ENCODE results near the gene DNAJC15.

DNAJC15 gene

DNA sequence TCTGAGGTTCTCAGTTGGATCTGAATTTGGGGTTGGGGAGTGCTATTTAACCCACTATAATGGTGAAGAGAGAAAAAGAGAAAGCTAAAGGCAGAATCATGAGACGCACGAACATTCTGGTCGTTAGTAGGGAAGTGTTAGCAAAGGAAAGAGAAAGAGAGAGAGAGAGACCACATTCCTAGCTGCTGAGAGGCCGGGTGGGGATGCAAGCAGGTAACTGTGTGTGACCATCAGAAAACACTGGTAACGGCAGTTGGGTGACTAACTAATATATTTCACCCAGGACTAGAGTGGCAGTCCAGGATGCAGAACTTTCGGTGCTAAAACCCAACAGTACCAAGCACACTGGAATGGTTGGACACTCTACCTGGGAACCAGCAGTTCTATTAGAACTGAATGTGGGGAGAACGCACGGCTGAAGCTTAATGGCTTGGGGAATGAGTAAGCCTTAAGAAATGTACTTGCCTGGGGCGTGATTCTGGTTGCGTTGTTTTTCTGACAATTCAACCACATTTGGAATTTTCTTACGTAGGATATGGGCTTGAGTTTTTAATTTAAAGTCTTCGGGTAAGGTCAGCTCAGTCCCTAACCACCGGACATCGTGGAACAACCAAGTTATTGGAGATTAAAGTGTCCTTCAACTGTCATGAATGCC, 130.2 kb downstream of the DNAJC15 start:
- CTCF ChIA-PET: interaction anchor here (0.6 kb wide), 1 partner anchor 123 kb away, joined by 3 read pairs; no protein-coding TSS in a partner anchor
- POLR2A ChIA-PET: no interaction called here

GRCh38 chr13:43154156-43154651, 130.8 kb downstream of the DNAJC15 start:
- CTCF ChIA-PET: interaction anchor here (0.6 to 0.7 kb wide), 2 partner anchors 122 to 283 kb away, joined by 3 read pairs; no protein-coding TSS in a partner anchor
- H3K4me1 ChIP-seq (ENCODE audit: control insufficient read depth, insufficient read depth, low read length): no peaks in the 10 kb centered on the region
- no peak overlapping the region for H3K4me3 ChIP-seq (ENCODE audit: low read depth, low read length)
- no peaks in the 10 kb centered on the region for H3K9me3 ChIP-seq (ENCODE audit: control insufficient read depth, insufficient read depth, low read depth, low read length)
- no peaks in the 10 kb centered on the region for H3K36me3 ChIP-seq (ENCODE audit: control insufficient read depth in 2 of 2, insufficient read depth in 1 of 2, low read length in 2 of 2)
- H3K27ac ChIP-seq (ENCODE audit: extremely low read depth, low read depth, low read length): no peak overlapping the region
- POLR2A ChIA-PET: no interaction called here
- TF ChIP-seq TSHZ1 (tag by site-specific recombination; IDR thresholded peaks at IDR 0.05; ENCODE audit: borderline replicate concordance) (no peak), ZNF214 (tag by site-specific recombination; IDR thresholded peaks at IDR 0.05; ENCODE audit: borderline replicate concordance) (no peak), ZFP69B (tag by site-specific recombination; IDR thresholded peaks at IDR 0.05) (no peak), ZNF704 (tag by site-specific recombination; IDR thresholded peaks at IDR 0.05) (no peak), RBAK (tag by site-specific recombination; IDR thresholded peaks at IDR 0.05) (no peak), ZNF776 (tag by site-specific recombination; IDR thresholded peaks at IDR 0.05; ENCODE audit: borderline replicate concordance) (no peak), ZBTB8A (tag by site-specific recombination; IDR thresholded peaks at IDR 0.05) (no peak), ZFP3 (tag by site-specific recombination; IDR thresholded peaks at IDR 0.05; ENCODE audit: low read depth) (no peak)

More for the DNA sequence above, 130.2 kb downstream of the DNAJC15 start:
- TF ChIP-seq HOXD13 (CRISPR knock-in tag; IDR thresholded peaks at IDR 0.05; ENCODE audit: borderline replicate concordance): no peak
- no peak for TF ChIP-seq ZNF16 (tag by site-specific recombination; IDR thresholded peaks at IDR 0.05; ENCODE audit: low read depth)
- TF ChIP-seq ZNF624 (tag by site-specific recombination; IDR thresholded peaks at IDR 0.05): no peak
- no peak for TF ChIP-seq ZBTB21 (tag by site-specific recombination; IDR thresholded peaks at IDR 0.05)
- TF ChIP-seq ZNF837 (tag by site-specific recombination; IDR thresholded peaks at IDR 0.05): no peak
- no peak for TF ChIP-seq ZNF514 (tag by site-specific recombination; IDR thresholded peaks at IDR 0.05)
- TF ChIP-seq ZNF394 (tag by site-specific recombination; IDR thresholded peaks at IDR 0.05; ENCODE audit: borderline replicate concordance): no peak
- TF ChIP-seq ZNF473 (tag by site-specific recombination; IDR thresholded peaks at IDR 0.05): no peak
- no peak for TF ChIP-seq PRDM4 (tag by site-specific recombination; IDR thresholded peaks at IDR 0.05)
- TF ChIP-seq ZNF701 (tag by site-specific recombination; IDR thresholded peaks at IDR 0.05): no peak
- no peak for TF ChIP-seq ZNF391 (tag by site-specific recombination; IDR thresholded peaks at IDR 0.05; ENCODE audit: borderline replicate concordance, low read depth)
- no peak for TF ChIP-seq ZNF501 (tag by site-specific recombination; IDR thresholded peaks at IDR 0.05)
- no peak for TF ChIP-seq ZNF768 (tag by site-specific recombination; IDR thresholded peaks at IDR 0.05)
- no peak for TF ChIP-seq ZXDB (tag by site-specific recombination; IDR thresholded peaks at IDR 0.05)
- TF ChIP-seq KLF17 (tag by site-specific recombination; IDR thresholded peaks at IDR 0.05): no peak
- no peak for TF ChIP-seq ZNF747 (tag by site-specific recombination; IDR thresholded peaks at IDR 0.05)
- TF ChIP-seq, protein P1, sequence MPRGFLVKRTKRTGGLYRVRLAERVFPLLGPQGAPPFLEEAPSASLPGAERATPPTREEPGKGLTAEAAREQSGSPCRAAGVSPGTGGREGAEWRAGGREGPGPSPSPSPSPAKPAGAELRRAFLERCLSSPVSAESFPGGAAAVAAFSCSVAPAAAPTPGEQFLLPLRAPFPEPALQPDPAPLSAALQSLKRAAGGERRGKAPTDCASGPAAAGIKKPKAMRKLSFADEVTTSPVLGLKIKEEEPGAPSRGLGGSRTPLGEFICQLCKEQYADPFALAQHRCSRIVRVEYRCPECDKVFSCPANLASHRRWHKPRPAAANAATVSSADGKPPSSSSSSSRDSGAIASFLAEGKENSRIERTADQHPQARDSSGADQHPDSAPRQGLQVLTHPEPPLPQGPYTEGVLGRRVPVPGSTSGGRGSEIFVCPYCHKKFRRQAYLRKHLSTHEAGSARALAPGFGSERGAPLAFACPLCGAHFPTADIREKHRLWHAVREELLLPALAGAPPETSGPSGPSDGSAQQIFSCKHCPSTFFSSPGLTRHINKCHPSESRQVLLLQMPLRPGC (tag by site-specific recombination; IDR thresholded peaks at IDR 0.05): no peak
- Histone ChIP-seq H3K36me3 (ENCODE audit: control insufficient read depth in 2 of 2, insufficient read depth in 1 of 2, low read length in 2 of 2) (no peaks in the 10 kb centered on the region), H3K4me3 (ENCODE audit: low read depth, low read length) (no peak overlapping the region), H3K4me1 (ENCODE audit: control insufficient read depth, insufficient read depth, low read length) (no peaks in the 10 kb centered on the region), H3K9me3 (ENCODE audit: control insufficient read depth, insufficient read depth, low read depth, low read length) (no peaks in the 10 kb centered on the region), H3K27ac (ENCODE audit: extremely low read depth, low read depth, low read length) (no peak overlapping the region)

Measured in HEK293 (cell line).